B cell (primary cell): Measurements from ENCODE around the gene PIK3R3. TPM values are rescaled to one million over a fixed set of nuclear protein-coding genes. Genes with fewer than 3 reads are reported as not detected.

Source experiments
- ATAC-seq: fragments of 200-7000 bp; cut with Tn5 transposase; one replicate; pipeline ENCODE4 v1.10.0; 2021; ENCODE audit warnings: low read depth, mild to moderate bottlenecking, moderate number of reproducible peaks, moderate library complexity
- CTCF ChIA-PET: fragments of 350-600 bp; sonication (Branson Sonifier 250); formaldehyde crosslinking; loops from one replicate; lab custom pipeline; 2021; ENCODE audit warnings: antibody characterized with exemption, inconsistent platforms; lab: Charles Lee
- POLR2A ChIA-PET: fragments of 350-600 bp; sonication (Branson Sonifier 250); formaldehyde crosslinking; loops from one replicate; lab custom pipeline; 2021; ENCODE audit warnings: antibody characterized with exemption; lab: Charles Lee
- DNase-seq: peaks from one replicate; pipeline ENCODE4 v3.0.0; 2013
- H2AFZ ChIP-seq: 2 replicates; pipeline ENCODE4 v1.6.1; 2012; ENCODE audit warnings: mild to moderate bottlenecking, low read depth, low read length; ENCODE audit not compliant: insufficient read depth, poor library complexity, severe bottlenecking
- H3K27ac ChIP-seq, 2 donors: 1 replicate in 1 of 2; 2 replicates in 1 of 2; pipeline ENCODE4 v1.5.1; 2012 to 2013; ENCODE audit warnings: low read length in 2 of 2, mild to moderate bottlenecking in 2 of 2, moderate library complexity in 1 of 2
- H3K27me3 ChIP-seq, 4 experiments: fragments of 200-600 bp in 1 of 4; sonication (generic) in 1 of 4; replicated peaks in 1 of 4; 1 replicate in 2 of 4; 2 replicates in 2 of 4; pipeline versions ENCODE4 v1.6.1 to v1.7.0; 2013 to 2016; ENCODE audit warnings: low read length in 3 of 4, mild to moderate bottlenecking in 2 of 4, mixed read lengths in 1 of 4, moderate library complexity in 1 of 4; ENCODE audit not compliant: insufficient read depth in 4 of 4, control insufficient read depth in 3 of 4; ENCODE audit errors: control extremely low read depth in 1 of 4
- H3K36me3 ChIP-seq, 2 experiments: replicated peaks in 1 of 2; 1 replicate in 1 of 2; 2 replicates in 1 of 2; pipeline versions ENCODE4 v1.6.1 to v1.7.1; 2013; ENCODE audit warnings: low read length in 1 of 2; ENCODE audit not compliant: insufficient read depth in 2 of 2, control insufficient read depth in 1 of 2; ENCODE audit errors: control extremely low read depth in 1 of 2, extremely low read depth in 1 of 2
- H3K4me1 ChIP-seq, 2 donors: fragments of 200-600 bp in 1 of 2; sonication (generic) in 1 of 2; 1 replicate in 1 of 2; 2 replicates in 1 of 2; pipeline versions ENCODE4 v1.5.1 to v1.6.1; 2013 to 2017; ENCODE audit warnings: low read length in 2 of 2; ENCODE audit not compliant: control insufficient read depth in 2 of 2, insufficient read depth in 2 of 2
- H3K4me2 ChIP-seq: replicated peaks from 2 replicates; pipeline ENCODE3; 2012; ENCODE audit warnings: mild to moderate bottlenecking, low read depth, low read length; ENCODE audit not compliant: poor library complexity, severe bottlenecking
- H3K4me3 ChIP-seq, 5 experiments: fragments of 200-600 bp in 1 of 5; sonication (generic) in 1 of 5; 1 replicate in 3 of 5; 2 replicates in 2 of 5; pipeline versions ENCODE4 v1.5.1 to v1.7.0; 2011 to 2016; ENCODE audit warnings: low read length in 4 of 5, mild to moderate bottlenecking in 4 of 5, low read depth in 2 of 5, control low read depth in 1 of 5, moderate library complexity in 1 of 5; ENCODE audit not compliant: insufficient read depth in 1 of 5; ENCODE audit errors: control extremely low read depth in 1 of 5, extremely low read depth in 1 of 5
- H3K79me2 ChIP-seq: fragments of 200-600 bp; sonication (generic); one replicate; pipeline ENCODE4 v1.6.0; 2016; ENCODE audit warnings: low read length; ENCODE audit not compliant: control insufficient read depth, insufficient read depth
- H3K9ac ChIP-seq: fragments of 200-600 bp; sonication (generic); 2 replicates; pipeline ENCODE4 v1.6.1; 2017; ENCODE audit warnings: mild to moderate bottlenecking, low read length, moderate library complexity
- H3K9me3 ChIP-seq, 3 donors: one replicate each; pipeline versions ENCODE4 v1.6.1 to v1.7.1; 2013; ENCODE audit warnings: low read length in 2 of 3; ENCODE audit not compliant: control insufficient read depth in 2 of 3, insufficient read depth in 1 of 3; ENCODE audit errors: control extremely low read depth in 1 of 3
- H4K20me1 ChIP-seq: 2 replicates; pipeline ENCODE4 v1.6.0; 2012; ENCODE audit warnings: mild to moderate bottlenecking, low read length; ENCODE audit not compliant: insufficient read depth, control insufficient read depth, poor library complexity, severe bottlenecking
- H3K27ac Mint-ChIP-seq: one replicate; pipeline ENCODE4 v1.8.0; 2021; ENCODE audit warnings: mixed read lengths
- H3K27me3 Mint-ChIP-seq: one replicate; pipeline ENCODE4 v1.8.0; 2021; ENCODE audit warnings: mixed read lengths
- H3K4me1 Mint-ChIP-seq: one replicate; pipeline ENCODE4 v1.8.0; 2021; ENCODE audit warnings: mixed read lengths
- H3K4me3 Mint-ChIP-seq: one replicate; pipeline ENCODE4 v1.8.0; 2021; ENCODE audit warnings: mixed read lengths
- H3K9me3 Mint-ChIP-seq: one replicate; pipeline ENCODE4 v1.8.0; 2022; ENCODE audit warnings: mixed read lengths; ENCODE audit not compliant: insufficient read depth
- CTCF ChIP-seq: fragments of 200-600 bp; IDR thresholded peaks from one replicate; pipeline ENCODE4 v1.8.0; 2022; ENCODE audit warnings: antibody characterized with exemption, mild to moderate bottlenecking
- EZH2 ChIP-seq: IDR thresholded peaks from 2 replicates; pipeline ENCODE4 v1.6.1; 2012; ENCODE audit warnings: borderline replicate concordance, low read depth, mild to moderate bottlenecking, moderate library complexity, low read length; ENCODE audit not compliant: insufficient read depth, poor library complexity, severe bottlenecking
- WGBS: methylation state at CpG from one replicate; pipeline ENCODE4 v1.1.5; 2013; ENCODE audit warnings: missing lambda C conversion rate; ENCODE audit not compliant: insufficient coverage; 5-methylcytosine and 5-hydroxymethylcytosine counted together
- intact Hi-C: fragments of 100-400 bp; cut with micrococcal nuclease; formaldehyde crosslinking; loops from one replicate; pipeline ENCODE4 v1.10.0; 2022
- polyA plus RNA-seq: library from polyadenylated mRNA; depleted of rRNA; stranded (reverse); fragments of >200 nt; gene quantifications from 2 replicates; pipeline ENCODE4 v1.2.3, GENCODE V29; 2012
- total RNA-seq, 2 donors: library from RNA; stranded (reverse); fragments of 120-200 nt in 1 of 2; gene quantifications; 1 replicate in 1 of 2; 2 replicates in 1 of 2; pipeline versions ENCODE4 v1.2.3 to v1.2.4, GENCODE V29; 2013 to 2022

Gene PIK3R3
- total and polyA plus RNA-seq, 2 donors (not counting 1 experiment from before 2014, with no cell fraction given): 0.06 to 0.17 TPM

GRCh38 chr1:46153228-46153627, 20.8 kb upstream of the PIK3R3 start:
- H3K27me3 ChIP-seq: no peaks in the 10 kb centered on the region
- H3K27ac ChIP-seq: no peak overlapping the region
- no peak overlapping the region for H3K4me2 ChIP-seq
- intact Hi-C loops: no loop called here
- no peaks in the 10 kb centered on the region for H3K4me1 ChIP-seq
- Mint-ChIP-seq H3K9me3 (no peaks in the 10 kb centered on the region), H3K27ac (no peak overlapping the region), H3K4me1 (no peaks in the 10 kb centered on the region), H3K4me3 (no peak overlapping the region), H3K27me3 (no peaks in the 10 kb centered on the region)
- H3K9me3 ChIP-seq: peaks cover 0 to 3% (median 0%) of the 10 kb centered on the region in 3 donors
- H3K36me3 ChIP-seq: no peaks in the 10 kb centered on the region
- no peak for TF ChIP-seq EZH2
- TF ChIP-seq CTCF: no peak
- no peak overlapping the region for H3K4me3 ChIP-seq
- no peak overlapping the region for H3K9ac ChIP-seq
- H4K20me1 ChIP-seq: no peaks in the 10 kb centered on the region
- POLR2A ChIA-PET: no interaction called here
- no peak overlapping the region for H2AFZ ChIP-seq
- ATAC-seq (no peak), DNase-seq (no peak)
- 92% methylated on average over 1 of the region's 1 CpG for WGBS
- CTCF ChIA-PET: no interaction called here
- no peaks in the 10 kb centered on the region for H3K79me2 ChIP-seq

DNA sequence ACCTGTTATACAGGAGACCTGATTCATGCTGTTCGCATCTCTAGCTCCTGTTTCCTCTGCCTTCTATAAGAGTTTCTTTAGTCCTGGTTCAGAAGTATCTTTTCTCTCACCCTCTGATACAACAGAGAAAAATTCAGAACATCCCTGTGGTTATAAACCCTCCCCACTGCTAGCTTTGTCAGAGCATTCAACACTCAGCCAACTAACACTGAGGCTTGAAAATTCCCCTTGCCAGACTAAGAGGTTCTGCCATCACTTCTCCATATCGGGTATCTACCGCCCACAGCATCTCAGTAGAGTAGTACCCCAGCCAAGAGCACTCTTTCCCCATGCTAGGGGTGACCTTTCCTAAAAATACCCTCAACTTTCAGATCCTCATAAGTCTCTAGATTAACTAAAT, 19.6 kb upstream of the PIK3R3 start:
- no peak overlapping the region for H3K27ac ChIP-seq
- no peaks in the 10 kb centered on the region for H3K4me1 ChIP-seq
- 67% methylated on average over 3 of the region's 3 CpGs for WGBS
- TF ChIP-seq EZH2: no peak
- no peak for TF ChIP-seq CTCF
- ChIA-PET POLR2A (no interaction called here), CTCF (no interaction called here)
- no peak overlapping the region for H3K4me3 Mint-ChIP-seq
- no peak overlapping the region for H2AFZ ChIP-seq
- ATAC-seq (no peak), DNase-seq (no peak)
- no peak overlapping the region for H3K4me3 ChIP-seq
- peaks cover 3% of the 10 kb centered on the region for H3K27me3 Mint-ChIP-seq
- intact Hi-C loops: no loop called here
- H3K9ac ChIP-seq: no peak overlapping the region
- H3K9me3 ChIP-seq: peaks cover 0 to 3% (median 0%) of the 10 kb centered on the region in 3 donors
- H3K9me3 Mint-ChIP-seq: no peaks in the 10 kb centered on the region
- H3K79me2 ChIP-seq: no peaks in the 10 kb centered on the region
- H3K4me2 ChIP-seq: no peak overlapping the region
- H3K36me3 ChIP-seq: no peaks in the 10 kb centered on the region
- no peaks in the 10 kb centered on the region for H3K27me3 ChIP-seq
- no peak overlapping the region for H3K27ac Mint-ChIP-seq
- H3K4me1 Mint-ChIP-seq: no peaks in the 10 kb centered on the region
- no peaks in the 10 kb centered on the region for H4K20me1 ChIP-seq
